ENCODE measurements around the gene ID2. TPM values are rescaled to one million over a fixed set of nuclear protein-coding genes. Genes with fewer than 3 reads are reported as not detected.
A peak's percentile ranks its signal among the peaks of the same experiment; 100 is the strongest.

ID2 gene
- total RNA-seq, result 10 to 100 TPM; 47.5 to 68.2 TPM
- long read RNA-seq, transcript ID2-203 (3 exons, 1,362 nt), result major isoform, 5 of 6 reads
- long read RNA-seq, partial matches to known transcripts, result 0 of 6 reads
- long read RNA-seq, other reads (novel, unspliced or antisense), result 1 of 6 reads

DNA sequence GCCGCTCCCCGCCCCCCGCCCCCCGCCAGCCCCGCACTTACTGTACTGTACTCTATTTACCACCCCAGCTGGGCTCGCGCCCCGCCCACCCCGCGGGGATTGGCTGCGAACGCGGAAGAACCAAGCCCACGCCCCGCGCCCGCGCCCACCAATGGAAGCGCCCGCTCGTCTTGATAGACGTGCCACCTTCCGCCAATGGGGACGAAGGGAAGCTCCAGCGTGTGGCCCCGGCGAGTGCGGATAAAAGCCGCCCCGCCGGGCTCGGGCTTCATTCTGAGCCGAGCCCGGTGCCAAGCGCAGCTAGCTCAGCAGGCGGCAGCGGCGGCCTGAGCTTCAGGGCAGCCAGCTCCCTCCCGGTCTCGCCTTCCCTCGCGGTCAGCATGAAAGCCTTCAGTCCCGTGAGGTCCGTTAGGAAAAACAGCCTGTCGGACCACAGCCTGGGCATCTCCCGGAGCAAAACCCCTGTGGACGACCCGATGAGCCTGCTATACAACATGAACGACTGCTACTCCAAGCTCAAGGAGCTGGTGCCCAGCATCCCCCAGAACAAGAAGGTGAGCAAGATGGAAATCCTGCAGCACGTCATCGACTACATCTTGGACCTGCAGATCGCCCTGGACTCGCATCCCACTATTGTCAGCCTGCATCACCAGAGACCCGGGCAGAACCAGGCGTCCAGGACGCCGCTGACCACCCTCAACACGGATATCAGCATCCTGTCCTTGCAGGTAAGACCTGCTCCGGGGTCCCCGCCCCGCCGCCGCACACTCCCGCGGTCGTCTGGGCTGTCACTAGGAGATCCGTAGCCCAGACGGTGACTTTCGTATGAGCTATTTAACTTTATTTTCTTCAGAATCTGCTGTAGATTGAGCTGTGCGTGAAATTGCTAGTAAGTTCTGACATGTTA, at the start of gene ID2:
ID2 (plus strand) TSS at position 271 of the 907 bp plus-strand sequence; CDS start at position 381, 110 bp downstream.
- intact Hi-C loops (cut with DNase I), result loop anchor here (5.0 to 10.0 kb wide), 3 partner anchors 247 to 680 kb away; no protein-coding TSS in a partner anchor
- DNase-seq, result peak; percentile 100
- ATAC-seq, result peak; percentile 67 to 72

GRCh38 chr2:8632755-8633154, 49.1 kb upstream of the ID2 start:
- intact Hi-C loops (cut with DNase I), result no loop called here
- no peak for ATAC-seq

DNA sequence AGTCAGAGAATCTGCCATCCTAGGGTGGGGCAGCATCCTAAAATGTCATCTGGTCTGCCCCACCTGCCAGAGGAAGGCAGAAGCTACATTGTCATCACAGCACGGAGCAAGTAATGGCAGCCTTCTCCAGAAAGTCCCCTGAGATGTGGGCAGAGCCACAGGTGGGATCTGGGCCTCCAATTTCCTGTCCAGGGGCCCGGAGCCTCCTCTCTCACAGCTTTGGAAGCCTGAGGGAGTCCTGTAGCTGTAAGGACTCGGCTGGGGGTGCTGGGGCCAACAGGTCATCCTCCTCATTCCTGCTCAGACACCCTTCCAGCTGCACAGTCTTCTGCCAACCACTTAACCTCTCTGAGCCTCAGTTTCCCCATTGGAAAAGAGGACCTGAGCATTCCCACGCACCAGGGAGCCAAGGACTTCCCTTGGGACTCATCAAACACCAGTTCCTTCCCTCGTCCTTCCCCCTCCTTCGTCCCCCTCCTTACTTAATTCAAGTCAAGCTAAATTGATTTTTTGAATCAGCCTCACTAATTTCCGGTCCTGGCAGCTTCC, 48.6 kb upstream of the ID2 start:
- ATAC-seq (no peak), DNase-seq (no peak)

More at GRCh38 chr2:8632755-8633154, 49.1 kb upstream of the ID2 start:
- DNase-seq, result no peak

GRCh38 chr2:8633735-8634313, 48.0 kb upstream of the ID2 start:
- intact Hi-C loops (cut with DNase I), result no loop called here
- ATAC-seq (peak in 1 of 2 donors; percentile 59), DNase-seq (no peak)

More for the DNA sequence above, 48.6 kb upstream of the ID2 start:
- intact Hi-C loops (cut with DNase I), result no loop called here

DNA sequence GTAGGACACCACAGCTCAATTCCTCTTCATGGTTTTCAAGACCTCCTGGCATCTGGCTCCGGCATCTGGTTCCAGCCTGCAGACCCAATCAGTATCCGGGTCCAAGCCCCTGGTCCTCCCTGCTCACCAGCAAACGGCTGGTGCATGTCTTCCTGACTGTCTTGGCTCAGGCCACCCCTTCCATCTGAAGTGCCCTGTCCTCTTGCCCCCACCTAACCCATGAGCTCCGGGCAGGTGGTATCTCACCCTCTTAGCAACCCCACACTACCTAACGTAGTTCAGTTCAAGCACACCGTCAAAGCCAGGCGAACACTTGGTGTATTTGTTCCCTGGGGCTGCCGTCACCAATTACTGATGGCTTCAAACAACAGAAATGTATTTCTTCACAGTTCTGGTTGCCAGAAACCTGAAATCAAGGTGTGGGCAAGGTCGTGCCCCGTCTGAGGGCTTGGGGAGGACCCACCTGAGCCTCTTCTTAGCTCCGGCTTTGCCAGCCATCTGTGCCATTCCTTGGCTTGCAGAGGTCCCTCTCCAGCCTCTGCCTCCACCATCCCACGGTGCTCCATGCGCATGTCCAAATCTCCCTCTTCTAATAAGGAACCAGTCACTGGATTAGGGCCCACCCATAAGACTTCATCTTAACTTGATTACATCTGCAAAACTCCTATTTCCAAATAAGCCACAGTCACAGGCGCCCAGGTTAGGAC, 47.2 kb upstream of the ID2 start:
- no peak for ATAC-seq
- intact Hi-C loops (cut with DNase I), result no loop called here
- no peak for DNase-seq

DNA sequence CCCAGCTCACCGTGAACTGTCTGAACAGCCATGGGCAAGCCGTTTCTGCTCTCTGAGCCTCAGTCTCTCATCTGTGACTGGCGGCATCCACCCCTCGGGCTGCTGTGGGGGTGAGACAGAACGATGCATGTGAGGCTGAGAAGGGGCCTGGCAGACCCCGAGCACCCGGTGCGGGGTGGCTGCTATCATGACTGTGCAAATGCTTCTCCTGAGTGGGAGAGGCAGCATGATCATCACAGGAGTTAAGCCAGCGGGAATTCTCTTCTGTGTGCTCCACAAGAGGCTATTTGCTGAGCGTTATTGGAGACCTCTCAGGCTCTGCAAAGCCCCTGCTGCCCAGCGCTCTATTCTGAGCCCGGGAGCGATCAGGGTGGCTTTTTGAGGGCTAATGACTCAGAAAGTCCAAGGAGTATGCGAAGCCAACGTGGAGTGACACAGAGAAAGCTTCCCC, 45.8 kb upstream of the ID2 start:
- intact Hi-C loops (cut with DNase I), result no loop called here
- no peak for DNase-seq
- ATAC-seq, result peak in 1 of 2 donors; percentile 31

DNA sequence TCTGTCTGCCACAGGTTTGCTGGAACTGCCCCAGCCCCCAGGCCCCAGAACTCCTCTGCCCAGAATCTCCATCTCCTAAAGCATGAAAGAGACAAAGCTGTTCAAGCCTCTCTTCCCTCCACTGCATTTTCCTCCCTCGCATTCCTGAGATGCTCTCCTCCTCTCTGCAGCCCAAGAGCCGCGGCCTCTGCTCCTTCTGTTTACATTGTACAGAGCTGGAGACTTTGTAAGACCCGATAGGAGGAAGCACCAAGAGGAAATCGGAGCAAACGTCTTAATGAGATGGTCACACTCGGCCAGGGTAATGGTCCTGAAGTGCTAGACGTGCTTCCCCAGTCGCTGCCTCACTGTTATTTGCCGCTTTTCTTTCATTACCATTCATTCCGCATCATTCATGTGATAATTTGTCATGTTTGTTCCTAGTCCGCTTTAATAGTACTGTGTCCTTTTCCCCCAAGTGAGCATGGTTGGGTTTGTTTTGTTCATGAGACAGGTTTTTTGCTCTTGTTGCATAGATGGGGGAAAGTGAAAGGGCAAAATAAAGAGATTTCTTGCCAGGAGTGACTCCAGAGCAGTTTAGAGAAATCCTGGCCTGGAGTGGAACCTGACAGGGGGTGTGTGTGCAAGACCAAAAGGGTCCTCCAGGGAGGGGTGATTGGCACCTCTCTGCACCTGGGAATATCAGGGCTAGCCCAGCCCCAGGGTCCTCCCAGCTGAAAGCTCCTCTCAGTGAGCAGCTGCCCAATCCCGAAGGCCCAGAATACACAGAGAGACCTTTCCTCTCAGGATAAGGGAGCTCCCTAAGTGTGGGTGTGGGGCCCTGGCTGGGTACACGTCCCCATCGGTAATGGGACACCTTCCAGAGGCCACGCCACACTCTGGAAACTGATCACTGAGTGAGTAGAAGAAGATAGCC, 44.9 kb upstream of the ID2 start:
- intact Hi-C loops (cut with DNase I), result no loop called here
- ATAC-seq (peak; percentile 45 to 63), DNase-seq (no peak)

DNA sequence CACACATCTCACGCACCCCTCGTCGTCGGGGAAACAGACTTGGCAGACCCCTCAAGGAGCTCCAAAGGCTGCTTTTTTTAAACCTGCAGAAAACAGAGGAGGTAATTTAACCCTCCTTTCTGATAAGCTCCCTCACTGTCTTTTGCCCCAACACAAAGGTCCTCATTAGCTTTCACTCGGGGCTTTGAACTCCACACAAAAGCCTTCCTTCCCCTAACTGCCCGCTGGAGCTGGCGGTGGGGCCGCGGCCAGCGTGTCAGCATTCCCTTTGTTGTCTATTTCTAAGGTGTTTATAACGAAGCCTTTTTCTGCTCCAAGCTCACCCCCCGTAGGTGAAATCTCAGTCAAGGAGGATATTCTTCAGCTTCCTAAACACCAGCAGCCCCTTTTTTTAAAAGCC, 43.5 kb upstream of the ID2 start:
- intact Hi-C loops (cut with DNase I), result no loop called here
- DNase-seq (no peak), ATAC-seq (no peak)

DNA sequence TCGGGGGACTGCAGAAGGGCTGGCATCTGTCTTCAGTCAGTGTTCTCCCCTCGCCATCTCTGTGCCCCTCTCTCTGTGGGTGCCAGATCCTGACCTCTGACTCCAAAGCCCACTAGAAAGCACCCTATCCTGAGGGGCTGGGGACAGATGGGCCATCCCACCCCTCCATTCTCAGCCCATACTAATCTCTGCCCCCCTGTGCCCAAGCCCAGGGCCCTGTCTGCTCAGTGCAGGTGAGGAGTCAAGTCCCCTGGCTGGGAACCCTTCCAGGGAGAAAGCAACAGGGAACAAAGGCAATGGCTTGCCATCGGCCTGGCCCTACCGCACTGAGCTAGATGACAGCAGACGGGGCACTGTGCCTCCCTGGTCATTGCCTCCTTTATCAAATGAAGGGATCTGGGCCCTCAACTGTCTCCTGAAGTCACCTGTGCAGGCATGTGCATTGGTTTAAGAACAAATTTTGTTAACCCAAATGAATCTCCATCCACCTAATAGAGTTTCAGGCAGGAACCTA, 42.7 kb upstream of the ID2 start:
- no peak for ATAC-seq
- DNase-seq, result no peak
- intact Hi-C loops (cut with DNase I), result no loop called here

DNA sequence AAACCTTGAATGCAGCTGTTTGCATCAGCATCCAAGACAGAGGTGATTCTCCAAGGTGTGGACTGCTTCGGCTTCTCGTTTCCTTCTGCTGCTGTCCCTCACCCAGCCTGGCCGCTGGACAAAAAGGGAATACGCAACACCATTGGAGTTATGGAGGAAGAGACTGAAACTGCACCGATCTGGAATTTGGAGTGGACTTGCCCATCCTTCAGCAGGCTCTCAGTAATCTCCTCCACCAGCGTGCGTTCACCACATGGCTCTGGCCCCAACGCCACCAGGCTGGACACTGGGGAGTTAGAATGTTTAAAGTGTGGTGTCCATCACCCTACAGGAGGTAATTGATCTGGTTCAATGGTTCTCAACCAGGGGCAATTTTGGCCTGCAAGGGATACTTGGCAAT, 41.4 kb upstream of the ID2 start:
- no peak for DNase-seq
- intact Hi-C loops (cut with DNase I), result no loop called here

DNA sequence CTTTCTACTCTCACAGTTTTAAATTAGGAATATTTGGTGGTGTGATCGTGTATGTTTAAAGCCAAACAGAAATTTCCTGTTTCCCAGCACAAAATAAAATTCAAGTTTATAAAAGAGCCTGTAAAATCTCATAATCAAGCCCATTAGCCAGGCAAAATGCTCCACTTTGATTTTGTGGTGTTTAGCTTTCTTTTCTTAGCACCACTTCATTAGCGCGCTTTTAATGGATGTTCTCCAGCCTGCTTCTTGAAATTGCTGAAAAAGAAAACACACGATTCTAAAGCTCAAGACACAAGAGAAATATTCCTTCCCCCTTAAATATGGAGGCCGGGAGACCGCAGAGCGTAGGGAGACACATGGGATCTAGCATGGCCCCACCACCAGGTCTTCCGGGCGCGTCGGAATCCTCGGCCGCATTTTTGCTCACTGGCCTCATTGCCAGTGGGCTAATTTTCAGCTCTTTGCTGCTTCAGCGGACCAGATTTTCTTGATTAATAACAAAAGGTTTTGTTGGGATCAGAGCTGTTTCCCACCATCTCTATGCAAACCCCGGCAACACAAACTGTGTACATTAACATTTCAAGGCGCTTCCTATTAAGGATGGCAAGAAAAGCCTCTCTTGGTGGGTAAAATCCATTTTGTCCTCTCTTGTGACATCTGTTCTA, 40.4 kb upstream of the ID2 start:
- no peak for DNase-seq
- no peak for ATAC-seq
- intact Hi-C loops (cut with DNase I), result no loop called here

More for the DNA sequence above, 41.4 kb upstream of the ID2 start:
- no peak for ATAC-seq

DNA sequence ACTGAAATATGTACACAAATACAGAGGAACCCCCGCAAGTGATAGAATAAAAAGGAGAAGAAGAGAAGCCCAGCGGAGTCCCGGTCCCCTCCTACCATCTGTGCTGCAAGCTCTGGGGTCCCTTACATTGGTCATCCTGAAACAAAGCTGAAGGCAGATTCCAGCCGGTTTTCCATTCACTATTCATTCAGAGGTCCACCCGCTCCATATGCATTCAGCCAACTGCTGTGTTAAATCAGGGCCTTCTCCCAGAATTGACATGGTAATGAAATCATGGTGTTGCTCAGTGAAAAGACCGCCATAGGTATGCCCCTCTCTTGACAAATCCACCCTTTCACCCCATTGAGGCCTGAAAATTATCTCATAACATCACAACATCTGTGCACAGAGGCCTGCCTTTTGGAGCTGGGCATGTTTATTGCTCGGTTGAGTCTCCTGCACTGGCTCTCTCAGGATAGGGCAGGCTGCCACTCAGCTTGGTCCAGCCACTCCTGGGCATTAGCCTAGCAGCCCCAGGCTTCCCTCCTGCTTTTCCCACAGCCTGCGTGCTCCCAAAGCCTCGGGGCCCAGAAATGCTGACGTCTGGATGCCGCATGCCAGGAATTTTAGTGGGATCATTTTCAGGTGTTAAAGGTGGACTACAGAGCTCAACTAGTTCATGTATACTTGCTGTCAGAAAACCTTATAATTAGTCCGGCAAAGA, 39.3 kb upstream of the ID2 start:
- intact Hi-C loops (cut with DNase I), result no loop called here
- DNase-seq (no peak), ATAC-seq (no peak)

GRCh38 chr2:8643250-8643995, 38.4 kb upstream of the ID2 start:
- intact Hi-C loops (cut with DNase I), result no loop called here
- DNase-seq, result no peak
- ATAC-seq, result peak in 1 of 2 donors; percentile 23

GRCh38 chr2:8643996-8644356, 37.9 kb upstream of the ID2 start:
- intact Hi-C loops (cut with DNase I), result no loop called here
- DNase-seq (no peak), ATAC-seq (no peak)

DNA sequence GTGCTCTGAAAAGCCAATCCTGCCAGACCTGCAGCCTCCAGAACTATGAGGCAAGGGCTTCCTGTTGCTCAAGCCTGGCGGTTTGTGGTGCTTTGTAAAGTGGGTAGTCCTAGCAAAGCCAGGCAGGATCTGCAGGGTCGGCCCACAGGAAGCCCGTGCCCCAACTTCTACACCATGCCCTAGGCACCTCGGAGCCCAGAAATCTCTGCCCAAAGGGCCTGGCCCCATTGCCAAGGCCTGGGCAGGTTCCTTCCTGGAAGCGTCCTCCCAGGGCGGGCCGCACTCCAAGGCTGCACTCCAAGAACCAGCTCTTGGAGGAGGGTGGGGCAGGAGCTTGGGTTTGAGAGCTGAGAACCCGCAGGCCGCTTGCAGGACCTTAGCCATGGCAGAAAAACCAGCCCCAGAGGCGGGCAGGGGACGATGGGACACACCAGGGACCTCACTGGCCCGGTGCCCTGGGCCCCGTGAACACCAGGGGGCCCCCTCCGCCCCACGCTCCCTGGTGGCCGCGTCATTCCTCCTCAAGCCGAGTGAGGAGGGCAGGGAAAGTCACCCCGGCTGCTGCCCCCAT, 37.2 kb upstream of the ID2 start:
- ATAC-seq (peak; percentile 50 to 65), DNase-seq (no peak)
- intact Hi-C loops (cut with DNase I), result no loop called here

Measured in left cardiac atrium (tissue), 4 donors.